Astrocyte (in vitro differentiated cells and primary cell): Measurements from ENCODE around the gene THBS1. TPM values are rescaled to one million over a fixed set of nuclear protein-coding genes. Genes with fewer than 3 reads are reported as not detected.

ENCODE experiments used
- DNase-seq: peaks from one replicate; pipeline ENCODE4 v3.0.0-alpha.2; 2010; ENCODE audit warnings: low read depth
- FAIRE-seq: peaks from 2 replicates; lab custom pipeline; 2011; peaks lifted over from hg19 to GRCh38; lab: Jason Lieb, UNC
- H2AFZ ChIP-seq: 2 replicates; pipeline ENCODE4 v1.6.0; 2012; ENCODE audit warnings: low read depth, low read length, inconsistent platforms
- H3K27ac ChIP-seq: 2 replicates; pipeline ENCODE4 v1.5.1; 2011; ENCODE audit warnings: low read depth, low read length, inconsistent platforms
- H3K27me3 ChIP-seq: 2 replicates; pipeline ENCODE4 v1.6.0; 2011; ENCODE audit warnings: low read length, inconsistent platforms; ENCODE audit not compliant: insufficient read depth
- H3K36me3 ChIP-seq: 2 replicates; pipeline ENCODE4 v1.5.1; 2011; ENCODE audit warnings: low read length, inconsistent platforms; ENCODE audit not compliant: insufficient read depth
- H3K4me1 ChIP-seq: 2 replicates; pipeline ENCODE4 v1.5.1; 2011; ENCODE audit warnings: low read length, inconsistent platforms; ENCODE audit not compliant: insufficient read depth
- H3K4me2 ChIP-seq: 2 replicates; pipeline ENCODE4 v1.6.0; 2012; ENCODE audit warnings: low read length, inconsistent platforms
- H3K4me3 ChIP-seq: 2 replicates; pipeline ENCODE4 v1.5.1; 2011; ENCODE audit warnings: low read depth, mild to moderate bottlenecking, low read length, inconsistent platforms; ENCODE audit not compliant: insufficient read depth
- H3K79me2 ChIP-seq: 2 replicates; pipeline ENCODE4 v1.6.0; 2012; ENCODE audit warnings: mild to moderate bottlenecking, low read length, inconsistent platforms; ENCODE audit not compliant: insufficient read depth
- H3K9ac ChIP-seq: 2 replicates; pipeline ENCODE4 v1.6.0; 2012; ENCODE audit warnings: mild to moderate bottlenecking, low read length, inconsistent platforms
- H3K9me3 ChIP-seq: 2 replicates; pipeline ENCODE4 v1.5.1; 2012; ENCODE audit warnings: low read depth, mild to moderate bottlenecking, low read length, inconsistent platforms; ENCODE audit not compliant: insufficient read depth
- H4K20me1 ChIP-seq: 2 replicates; pipeline ENCODE4 v1.6.0; 2012; ENCODE audit warnings: low read length, inconsistent platforms; ENCODE audit not compliant: insufficient read depth
- H3K27ac Mint-ChIP-seq: one replicate; pipeline ENCODE4 v1.8.0; 2021; ENCODE audit warnings: mild to moderate bottlenecking, mixed read lengths; ENCODE audit not compliant: unreplicated experiment
- H3K27me3 Mint-ChIP-seq: one replicate; pipeline ENCODE4 v1.8.0; 2021; ENCODE audit warnings: low read depth, mixed read lengths; ENCODE audit not compliant: unreplicated experiment
- H3K36me3 Mint-ChIP-seq: one replicate; pipeline ENCODE4 v1.8.0; 2021; ENCODE audit warnings: low read depth, mixed read lengths; ENCODE audit not compliant: unreplicated experiment
- H3K4me1 Mint-ChIP-seq: one replicate; pipeline ENCODE4 v1.8.0; 2021; ENCODE audit warnings: low read depth, mixed read lengths; ENCODE audit not compliant: unreplicated experiment
- H3K4me3 Mint-ChIP-seq: one replicate; pipeline ENCODE4 v1.8.0; 2021; ENCODE audit warnings: mild to moderate bottlenecking, moderate library complexity, mixed read lengths; ENCODE audit not compliant: unreplicated experiment
- H3K9me3 Mint-ChIP-seq: one replicate; pipeline ENCODE4 v1.8.0; 2021; ENCODE audit warnings: mild to moderate bottlenecking, mixed read lengths; ENCODE audit not compliant: unreplicated experiment
- CTCF ChIP-seq: IDR thresholded peaks from 2 replicates; pipeline ENCODE4 v1.5.1; 2011; ENCODE audit warnings: low read depth, mild to moderate bottlenecking, inconsistent platforms, low read length, moderate library complexity; ENCODE audit not compliant: insufficient read depth
- EZH2 ChIP-seq: IDR thresholded peaks from 2 replicates; pipeline ENCODE4 v1.6.1; 2012; ENCODE audit warnings: mild to moderate bottlenecking, low read length, inconsistent platforms; ENCODE audit not compliant: insufficient read depth
- total RNA-seq: library from RNA; stranded (reverse); gene quantifications from 2 replicates; pipeline ENCODE4 v1.2.1, GENCODE V29; 2021

THBS1 gene
- total RNA-seq, 1 donor from 2014 or later: 720 TPM

GRCh38 chr15:39548561-39548960 lies 32.3 kb upstream of the THBS1 start:
- Histone ChIP-seq H3K4me1 (no peaks in the 10 kb centered on the region), H4K20me1 (no peaks in the 10 kb centered on the region), H3K27ac (no peak overlapping the region), H3K4me3 (no peak overlapping the region), H2AFZ (no peak overlapping the region), H3K27me3 (no peaks in the 10 kb centered on the region), H3K4me2 (no peak overlapping the region), H3K9ac (no peak overlapping the region), H3K36me3 (no peaks in the 10 kb centered on the region), H3K9me3 (no peaks in the 10 kb centered on the region), H3K79me2 (no peaks in the 10 kb centered on the region)
- no peak for DNase-seq
- Mint-ChIP-seq H3K27me3 (no peaks in the 10 kb centered on the region), H3K36me3 (no peaks in the 10 kb centered on the region), H3K4me3 (no peak overlapping the region), H3K27ac (no peak overlapping the region), H3K9me3 (peaks cover 9% of the 10 kb centered on the region), H3K4me1 (no peaks in the 10 kb centered on the region)
- FAIRE-seq: no peak
- TF ChIP-seq EZH2: no peak
- no peak for TF ChIP-seq CTCF

- no peak for TF ChIP-seq CTCF
- TF ChIP-seq EZH2: no peak
Measured at GRCh38 chr15:39549912-39550311, 31.0 kb upstream of the THBS1 start.

GRCh38 chr15:39551476-39551875 lies 29.4 kb upstream of the THBS1 start:
- no peak overlapping the region for H3K27ac ChIP-seq
- no peak for FAIRE-seq
- DNase-seq: no peak
- H3K79me2 ChIP-seq: no peaks in the 10 kb centered on the region
- Mint-ChIP-seq H3K4me3 (no peak overlapping the region), H3K36me3 (no peaks in the 10 kb centered on the region), H3K27me3 (peaks cover 2% of the 10 kb centered on the region), H3K4me1 (peaks cover 4% of the 10 kb centered on the region), H3K9me3 (peaks cover 4% of the 10 kb centered on the region), H3K27ac (no peak overlapping the region)
- H3K9me3 ChIP-seq: no peaks in the 10 kb centered on the region
- H3K27me3 ChIP-seq: no peaks in the 10 kb centered on the region
- no peak overlapping the region for H2AFZ ChIP-seq
- H3K4me1 ChIP-seq: peaks cover 6% of the 10 kb centered on the region
- H3K36me3 ChIP-seq: no peaks in the 10 kb centered on the region
- no peak for TF ChIP-seq EZH2
- no peak for TF ChIP-seq CTCF
- H3K4me2 ChIP-seq: no peak overlapping the region
- H3K4me3 ChIP-seq: no peak overlapping the region
- H4K20me1 ChIP-seq: no peaks in the 10 kb centered on the region
- H3K9ac ChIP-seq: no peak overlapping the region

More at GRCh38 chr15:39549912-39550311, 31.0 kb upstream of the THBS1 start:
- no peak overlapping the region for H3K27ac ChIP-seq
- Mint-ChIP-seq H3K36me3 (no peaks in the 10 kb centered on the region), H3K4me3 (no peak overlapping the region), H3K27me3 (no peaks in the 10 kb centered on the region), H3K4me1 (peaks cover 1% of the 10 kb centered on the region), H3K9me3 (peaks cover 7% of the 10 kb centered on the region), H3K27ac (no peak overlapping the region)
- no peak for FAIRE-seq
- no peaks in the 10 kb centered on the region for H3K36me3 ChIP-seq
- no peak for DNase-seq
- H4K20me1 ChIP-seq: no peaks in the 10 kb centered on the region
- no peaks in the 10 kb centered on the region for H3K9me3 ChIP-seq
- H3K9ac ChIP-seq: no peak overlapping the region
- no peaks in the 10 kb centered on the region for H3K4me1 ChIP-seq
- no peaks in the 10 kb centered on the region for H3K79me2 ChIP-seq
- no peaks in the 10 kb centered on the region for H3K27me3 ChIP-seq
- no peak overlapping the region for H3K4me2 ChIP-seq
- H2AFZ ChIP-seq: no peak overlapping the region
- no peak overlapping the region for H3K4me3 ChIP-seq
